ENCODE results near the gene DYRK3.

DNA sequence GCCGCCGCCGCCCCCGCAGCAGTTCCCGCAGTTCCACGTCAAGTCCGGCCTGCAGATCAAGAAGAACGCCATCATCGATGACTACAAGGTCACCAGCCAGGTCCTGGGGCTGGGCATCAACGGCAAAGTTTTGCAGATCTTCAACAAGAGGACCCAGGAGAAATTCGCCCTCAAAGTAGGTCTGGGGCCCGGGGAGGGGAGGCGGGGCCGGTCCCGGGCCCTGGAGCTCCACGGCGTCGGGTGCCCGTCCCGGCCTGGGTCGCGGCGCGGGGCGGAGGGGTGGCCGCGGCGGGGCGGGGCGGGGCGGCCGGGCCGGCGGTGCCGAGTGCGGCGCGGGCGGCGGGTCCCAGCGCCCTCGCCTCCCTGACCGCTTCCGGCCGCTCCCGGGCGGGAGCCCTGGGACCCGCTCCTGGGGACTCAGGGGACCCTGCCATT lies 50.0 kb downstream of the DYRK3 start:
- TF ChIP-seq POLR2A (IDR thresholded peaks at IDR 0.05; ENCODE audit: low read depth, low read length), result no peak
- no peak for TF ChIP-seq POLR2AphosphoS5 (IDR thresholded peaks at IDR 0.05; ENCODE audit: low read depth, low read length)
